Motor neuron (in vitro differentiated cells): ENCODE data around the gene SUGP2. TPM values are rescaled to one million over a fixed set of nuclear protein-coding genes. Genes with fewer than 3 reads are reported as not detected.
"Not testable (repeated sequence)": the region's sequence is repeated elsewhere in the genome, so short reads cannot be mapped to it uniquely, and the experiment has no call there.

ENCODE experiments used
- ATAC-seq, 8 experiments: fragments of 200-7000 bp; cut with Tn5 transposase; replicated peaks in 6 of 8; 2 replicates each; pipeline ENCODE4 v1.8.0; 2021; ENCODE audit warnings: mild to moderate bottlenecking in 8 of 8, moderate library complexity in 8 of 8
- H3K27ac ChIP-seq, 2 donors: fragments of 250-450 bp; sonication (Bioruptor Pico); 2 replicates each; pipeline ENCODE4 v1.9.0; 2021; ENCODE audit warnings: antibody characterized with exemption in 2 of 2, mild to moderate bottlenecking in 2 of 2, moderate library complexity in 1 of 2
- H3K4me1 ChIP-seq, 2 donors: fragments of 250-450 bp; sonication (Bioruptor Pico); replicated peaks in 1 of 2; 2 replicates each; pipeline ENCODE4 v1.6.1; 2021; ENCODE audit warnings: antibody characterized with exemption in 2 of 2, mild to moderate bottlenecking in 2 of 2, moderate library complexity in 1 of 2
- H3K4me3 ChIP-seq, 5 donors: fragments of 250-450 bp; sonication (Bioruptor Pico); 2 replicates each; pipeline ENCODE4 v1.9.0; 2021; ENCODE audit warnings: antibody characterized with exemption in 5 of 5, mild to moderate bottlenecking in 5 of 5, moderate library complexity in 4 of 5
- WGBS, 10 experiments: fragments of 450-650 bp; shearing (Covaris generic); methylation state at CpG; one replicate each; pipeline ENCODE4 v1.0.0; 2022; 5-methylcytosine and 5-hydroxymethylcytosine counted together
- in situ Hi-C, 9 experiments: fragments of 400-800 bp; cut with MboI; loops; one replicate each; pipeline ENCODE4 v1.15.0; 2021; ENCODE audit warnings: low sequenced_read_pairs in 9 of 9, low pct_unique_long_range_greater_than_20kb in 2 of 9; ENCODE audit not compliant: unreplicated experiment in 9 of 9
- total RNA-seq, 8 experiments: library from RNA; unstranded; fragments of 300-600 nt; gene quantifications; 2 replicates each; pipeline versions ENCODE4 v1.2.3 to v1.2.4, GENCODE V29; 2022

Gene SUGP2
- total RNA-seq, 8 experiments from 2014 or later: 36.4 to 126 (median 63.2) TPM

- Histone ChIP-seq H3K4me1 (no peaks in the 10 kb centered on the region), H3K27ac (no peak overlapping the region), H3K4me3 (no peak overlapping the region)
- peak in 2 of 8 experiments; percentile 42 to 46 for ATAC-seq
- 30 to 98% (median 95%) methylated on average over 2 to 6 of the region's 7 CpGs; no CpG with 5 or more reads in 2 of the 10 experiments for WGBS, 10 experiments
- in situ Hi-C loops: no loop called here
Observed at GRCh38 chr19:19040417-19040816, 7.1 kb upstream of the SUGP2 start.

- Histone ChIP-seq H3K4me1 (peaks cover under 1 to 3% of the 10 kb centered on the region in 2 donors), H3K27ac (no peak overlapping the region), H3K4me3 (no peak overlapping the region)
- no peak for ATAC-seq
- in situ Hi-C loops: no loop called here
- WGBS, 10 experiments: 71 to 100% (median 89%) methylated on average over 1 to 4 of the region's 4 CpGs; no CpG with 5 or more reads in 2 of the 10 experiments
Observed at GRCh38 chr19:19039901-19040300, 6.6 kb upstream of the SUGP2 start.

- peak; percentile 29 to 57 (median 50) for ATAC-seq
- peak overlapping the region; percentile 98 to 99 for H3K27ac ChIP-seq
- 0 to 17% (median 0%) methylated on average over 1 to 6 of the region's 10 CpGs; no CpG with 5 or more reads in 1 of the 10 experiments for WGBS, 10 experiments
- peak overlapping the region; percentile 80 to 97 (median 92) for H3K4me3 ChIP-seq
- peaks cover 14% of the 10 kb centered on the region in 2 donors for H3K4me1 ChIP-seq
- in situ Hi-C loops: no loop called here
Observed at GRCh38 chr19:19034204-19034624, 897 bp upstream of the SUGP2 start.

GRCh38 chr19:19033176-19033425, 216 bp downstream of the SUGP2 start:
- peak overlapping the region; percentile 80 to 97 (median 92) for H3K4me3 ChIP-seq
- H3K4me1 ChIP-seq: peaks cover 14% of the 10 kb centered on the region in 2 donors
- no peak for ATAC-seq
- in situ Hi-C loops: no loop called here
- peak overlapping the region; percentile 98 to 99 for H3K27ac ChIP-seq
- WGBS, 10 experiments: 0% methylated on average over 1 of the region's 32 CpGs; no CpG with 5 or more reads in 9 of the 10 experiments

GRCh38 chr19:19032420-19033175, 719 bp downstream of the SUGP2 start:
- 0 to 17% (median 0%) methylated on average over 1 to 8 of the region's 31 CpGs; no CpG with 5 or more reads in 6 of the 10 experiments for WGBS, 10 experiments
- Histone ChIP-seq H3K4me1 (peaks cover 14% of the 10 kb centered on the region in 2 donors), H3K4me3 (peak overlapping the region; percentile 80 to 97 (median 92)), H3K27ac (peak overlapping the region; percentile 98 to 99)
- peak; percentile 34 to 80 (median 77) for ATAC-seq
- in situ Hi-C loops: no loop called here

GRCh38 chr19:19031891-19032290, 1.4 kb downstream of the SUGP2 start:
- Histone ChIP-seq H3K4me1 (peaks cover 14% of the 10 kb centered on the region in 2 donors), H3K4me3 (peak overlapping the region; percentile 80 to 97 (median 92)), H3K27ac (peak overlapping the region in 1 of 2 donors; percentile 98)
- WGBS, 10 experiments: 35 to 86% (median 60%) methylated on average over 1 to 5 of the region's 5 CpGs; no CpG with 5 or more reads in 1 of the 10 experiments
- no peak for ATAC-seq
- in situ Hi-C loops: no loop called here

GRCh38 chr19:19028526-19028925, 4.8 kb downstream of the SUGP2 start:
- Histone ChIP-seq H3K27ac (no peak overlapping the region), H3K4me1 (peaks cover 5 to 7% of the 10 kb centered on the region in 2 donors), H3K4me3 (no peak overlapping the region)
- no peak for ATAC-seq
- in situ Hi-C loops: no loop called here
- 92 to 100% (median 96%) methylated on average over 1 to 8 of the region's 9 CpGs; no CpG with 5 or more reads in 2 of the 10 experiments for WGBS, 10 experiments

- Histone ChIP-seq H3K27ac (no peak overlapping the region), H3K4me1 (peaks cover 5 to 7% of the 10 kb centered on the region in 2 donors), H3K4me3 (no peak overlapping the region)
- no peak for ATAC-seq
- 20 to 100% (median 95%) methylated on average over 1 to 4 of the region's 4 CpGs; no CpG with 5 or more reads in 2 of the 10 experiments for WGBS, 10 experiments
- in situ Hi-C loops: no loop called here
Observed at GRCh38 chr19:19027228-19027627, 6.1 kb downstream of the SUGP2 start.

- H3K27ac ChIP-seq: no peak overlapping the region
- 24 to 95% (median 69%) methylated on average over 2 to 7 of the region's 10 CpGs; no CpG with 5 or more reads in 3 of the 10 experiments for WGBS, 10 experiments
- in situ Hi-C loops: no loop called here
- no peak overlapping the region for H3K4me3 ChIP-seq
- peak in 5 of 8 experiments; percentile 31 to 87 (median 60) for ATAC-seq
- H3K4me1 ChIP-seq: peaks cover 0 to 3% of the 10 kb centered on the region in 2 donors
Observed at GRCh38 chr19:19026299-19026971, 6.9 kb downstream of the SUGP2 start.

- peaks cover 0 to 2% of the 10 kb centered on the region in 2 donors for H3K4me1 ChIP-seq
- H3K4me3 ChIP-seq: no peak overlapping the region
- in situ Hi-C loops: no loop called here
- 83 to 100% (median 94%) methylated on average over 1 to 9 of the region's 11 CpGs; no CpG with 5 or more reads in 2 of the 10 experiments for WGBS, 10 experiments
- ATAC-seq: no peak
- H3K27ac ChIP-seq: no peak overlapping the region
Observed at GRCh38 chr19:19025861-19026260, 7.5 kb downstream of the SUGP2 start.

- WGBS, 10 experiments: 80 to 100% (median 100%) methylated on average over 1 of the region's 1 CpG; no CpG with 5 or more reads in 6 of the 10 experiments
- H3K27ac ChIP-seq, in situ Hi-C loops, ATAC-seq, H3K4me1 ChIP-seq, H3K4me3 ChIP-seq: not testable (repeated sequence)
Observed at GRCh38 chr19:19023376-19023775, 9.9 kb downstream of the SUGP2 start.

GRCh38 chr19:19022380-19022961, 10.8 kb downstream of the SUGP2 start:
- Histone ChIP-seq H3K4me1 (peaks cover 0 to 2% of the 10 kb centered on the region in 2 donors), H3K4me3 (no peak overlapping the region), H3K27ac (no peak overlapping the region)
- 50 to 100% (median 93%) methylated on average over 1 to 4 of the region's 4 CpGs; no CpG with 5 or more reads in 1 of the 10 experiments for WGBS, 10 experiments
- ATAC-seq: no peak
- in situ Hi-C loops: no loop called here

GRCh38 chr19:19021115-19021514, 12.2 kb downstream of the SUGP2 start:
- H3K27ac ChIP-seq: no peak overlapping the region
- WGBS, 10 experiments: 13 to 100% (median 80%) methylated on average over 1 to 3 of the region's 3 CpGs
- in situ Hi-C loops: no loop called here
- H3K4me3 ChIP-seq: no peak overlapping the region
- ATAC-seq: peak in 2 of 8 experiments; percentile 43 to 50
- peaks cover 0 to 2% of the 10 kb centered on the region in 2 donors for H3K4me1 ChIP-seq
